Measurements from ENCODE around the gene PRKCB. TPM values are rescaled to one million over a fixed set of nuclear protein-coding genes. Genes with fewer than 3 reads are reported as not detected.
"Not testable (repeated sequence)": the region's sequence is repeated elsewhere in the genome, so short reads cannot be mapped to it uniquely, and the experiment has no call there.

Gene PRKCB
- total and polyA plus RNA-seq, 7 donors = 0.13 to 1.5 (median 0.83) TPM

- Histone ChIP-seq H3K27me3 (ENCODE audit: insufficient read depth in 3 of 3, low read length in 2 of 3) (peaks cover 0 to 3% (median 0%) of the 10 kb centered on the region in 3 donors), H3K4me1 (no peaks in the 10 kb centered on the region), H3K27ac (no peak overlapping the region), H3K9me3 (no peaks in the 10 kb centered on the region), H3K4me3 (no peak overlapping the region), H3K36me3 (ENCODE audit: insufficient read depth in 1 of 2, low read depth in 1 of 2) (no peaks in the 10 kb centered on the region)
- DNase-seq (no peak), ATAC-seq (no peak)
- 64 to 77% (median 71%) methylated on average over 3 of the region's 3 CpGs for WGBS, 3 donors
- no peak for TF ChIP-seq CTCF (IDR thresholded peaks at IDR 0.05)
- intact Hi-C loops (cut with DNase I) = no loop called here
These were observed 187.0 kb downstream of the PRKCB start for GRCh38 chr16:24022797-24023196.

DNA sequence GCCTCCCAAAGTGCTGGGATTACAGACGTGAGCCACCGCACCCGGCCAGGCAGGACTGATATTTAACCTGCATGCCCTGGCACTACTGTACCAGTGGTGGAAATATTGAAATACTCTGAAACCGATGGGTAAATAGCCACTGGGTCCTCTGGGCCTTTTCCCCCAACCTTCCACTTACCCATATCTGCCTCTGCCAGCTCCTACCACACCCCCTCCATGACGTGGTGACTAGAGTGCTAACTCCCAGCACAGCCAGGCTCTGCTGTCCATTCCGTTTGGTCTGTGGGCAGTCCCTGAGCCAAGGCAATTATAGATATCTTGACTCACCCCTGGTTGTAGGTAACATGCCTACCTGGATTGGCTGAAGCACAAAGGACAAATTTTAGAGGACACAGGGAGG, 187.8 kb downstream of the PRKCB start:
- Histone ChIP-seq H3K27ac (no peak overlapping the region), H3K9me3 (no peaks in the 10 kb centered on the region), H3K4me3 (no peak overlapping the region), H3K36me3 (ENCODE audit: insufficient read depth in 1 of 2, low read depth in 1 of 2) (no peaks in the 10 kb centered on the region), H3K4me1 (no peaks in the 10 kb centered on the region), H3K27me3 (ENCODE audit: insufficient read depth in 3 of 3, low read length in 2 of 3) (peaks cover 0 to 3% (median 0%) of the 10 kb centered on the region in 3 donors)
- ATAC-seq = no peak
- no peak for DNase-seq
- intact Hi-C loops (cut with DNase I) = no loop called here
- WGBS, 3 donors = 64 to 74% (median 71%) methylated on average over 6 of the region's 6 CpGs
- TF ChIP-seq CTCF (IDR thresholded peaks at IDR 0.05) = no peak

GRCh38 chr16:24024971-24025370, 189.2 kb downstream of the PRKCB start:
- DNase-seq (no peak), ATAC-seq (no peak)
- Histone ChIP-seq H3K4me3 (no peak overlapping the region), H3K36me3 (ENCODE audit: insufficient read depth in 1 of 2, low read depth in 1 of 2) (no peaks in the 10 kb centered on the region), H3K27ac (no peak overlapping the region), H3K4me1 (no peaks in the 10 kb centered on the region), H3K27me3 (ENCODE audit: insufficient read depth in 3 of 3, low read length in 2 of 3) (peaks cover 0 to 3% (median 0%) of the 10 kb centered on the region in 3 donors), H3K9me3 (no peaks in the 10 kb centered on the region)
- TF ChIP-seq CTCF (IDR thresholded peaks at IDR 0.05) = no peak
- WGBS, 3 donors = 74 to 77% (median 75%) methylated on average over 7 of the region's 7 CpGs
- intact Hi-C loops (cut with DNase I) = no loop called here

DNA sequence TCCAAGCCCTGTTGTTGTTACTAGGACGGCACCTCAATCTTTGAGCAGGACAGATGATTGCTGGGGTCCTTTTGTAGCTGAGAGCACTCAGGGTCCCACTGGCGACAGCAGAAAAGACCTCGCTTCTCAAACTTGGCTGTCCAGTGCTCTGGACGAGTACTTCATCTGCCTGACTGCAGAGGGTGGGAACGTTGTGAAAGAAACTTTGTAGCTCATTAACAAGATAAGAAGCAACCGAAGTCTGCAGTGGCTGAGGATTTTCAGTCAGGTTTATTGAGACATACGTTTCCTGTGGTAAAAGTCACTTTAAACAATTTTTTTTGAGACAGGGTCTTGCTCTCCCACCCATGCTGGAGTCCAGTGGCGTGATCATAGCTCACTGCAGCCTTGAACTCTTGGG, 191.7 kb downstream of the PRKCB start:
- whole genome bisulfite sequencing, 3 donors = 58 to 62% (median 62%) methylated on average over 8 of the region's 8 CpGs
- Histone ChIP-seq H3K27ac (no peak overlapping the region), H3K36me3 (ENCODE audit: insufficient read depth in 1 of 2, low read depth in 1 of 2) (no peaks in the 10 kb centered on the region), H3K4me1 (no peaks in the 10 kb centered on the region), H3K27me3 (ENCODE audit: insufficient read depth in 3 of 3, low read length in 2 of 3) (peaks cover 0 to 3% (median 0%) of the 10 kb centered on the region in 3 donors), H3K9me3 (no peaks in the 10 kb centered on the region), H3K4me3 (no peak overlapping the region)
- DNase-seq = no peak
- no peak for ATAC-seq
- TF ChIP-seq CTCF (IDR thresholded peaks at IDR 0.05) = no peak
- intact Hi-C loops (cut with DNase I) = no loop called here

DNA sequence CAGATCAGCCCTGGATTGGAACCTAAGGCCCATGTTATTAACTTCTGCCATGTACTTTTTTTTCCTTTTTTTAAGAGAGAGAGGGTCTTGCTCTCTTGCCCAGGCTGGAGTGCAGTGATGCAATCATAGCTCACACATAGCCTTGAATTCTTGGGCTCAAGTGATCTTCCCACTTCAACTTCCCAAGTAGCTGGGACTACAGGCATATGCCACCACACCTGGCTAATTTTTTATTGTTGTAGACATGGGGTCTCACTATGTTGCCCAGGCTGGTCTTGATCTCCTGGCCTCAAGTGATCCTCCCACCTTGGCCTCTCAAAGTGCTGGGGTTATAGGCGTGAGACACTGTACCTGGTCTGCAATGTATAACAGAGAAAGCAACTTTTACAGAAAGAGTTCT, 194.1 kb downstream of the PRKCB start:
- H3K9me3 ChIP-seq; H3K27ac ChIP-seq; H3K27me3 ChIP-seq (ENCODE audit: insufficient read depth in 3 of 3, low read length in 2 of 3); ATAC-seq; DNase-seq; H3K4me1 ChIP-seq; H3K36me3 ChIP-seq (ENCODE audit: insufficient read depth in 1 of 2, low read depth in 1 of 2); H3K4me3 ChIP-seq: not testable (repeated sequence)
- intact Hi-C loops (cut with DNase I) = loop anchor here (10.0 kb wide), 3 partner anchors 225 to 355 kb away; partner anchors contain the start of gene PLK1 (in 1 of the 2)
- WGBS, 3 donors = 83 to 91% (median 85%) methylated on average over 1 of the region's 1 CpG
